ENCODE results near the gene PRDM7.
"Not testable (repeated sequence)": the region's sequence is repeated elsewhere in the genome, so short reads cannot be mapped to it uniquely, and the experiment has no call there.

PRDM7 gene

DNA sequence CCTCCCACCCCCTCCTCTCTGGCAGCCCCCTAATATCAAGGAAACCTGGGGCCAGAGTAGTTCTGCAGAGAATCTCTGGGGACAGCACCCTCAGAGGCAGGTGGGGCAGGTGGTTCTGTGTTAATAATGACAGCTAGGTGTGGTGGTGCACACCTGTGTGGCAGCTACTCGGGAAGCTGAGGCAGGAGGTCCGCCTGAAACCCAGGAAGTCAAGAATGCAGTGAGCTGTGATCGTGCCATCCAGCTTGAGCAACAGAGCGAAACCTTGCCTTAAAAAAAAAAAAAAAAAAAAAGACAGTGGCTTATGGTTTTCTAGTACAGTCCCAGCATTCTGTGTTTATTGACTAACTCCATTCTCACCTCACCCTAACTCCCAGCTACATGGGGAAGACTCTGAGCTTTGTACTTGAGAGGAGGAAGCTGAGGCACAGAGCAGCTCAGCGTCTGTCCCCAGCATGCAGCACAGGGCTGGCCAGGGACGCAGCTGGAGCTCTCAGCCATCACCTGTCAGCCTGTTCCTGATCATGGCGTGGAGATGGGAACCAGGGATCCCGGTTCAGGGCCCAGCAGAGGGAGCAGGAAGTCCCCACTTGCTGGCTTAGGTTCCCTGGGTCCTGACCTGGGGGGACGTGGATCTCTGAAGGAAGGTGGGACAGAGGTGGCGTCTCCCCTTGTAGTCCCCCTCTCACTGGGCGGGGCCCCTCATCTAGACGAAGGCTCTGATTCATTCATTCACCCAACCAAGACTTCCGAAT, 64.0 kb downstream of the PRDM7 start:
- no peak for DNase-seq (ENCODE audit: low spot score)

DNA sequence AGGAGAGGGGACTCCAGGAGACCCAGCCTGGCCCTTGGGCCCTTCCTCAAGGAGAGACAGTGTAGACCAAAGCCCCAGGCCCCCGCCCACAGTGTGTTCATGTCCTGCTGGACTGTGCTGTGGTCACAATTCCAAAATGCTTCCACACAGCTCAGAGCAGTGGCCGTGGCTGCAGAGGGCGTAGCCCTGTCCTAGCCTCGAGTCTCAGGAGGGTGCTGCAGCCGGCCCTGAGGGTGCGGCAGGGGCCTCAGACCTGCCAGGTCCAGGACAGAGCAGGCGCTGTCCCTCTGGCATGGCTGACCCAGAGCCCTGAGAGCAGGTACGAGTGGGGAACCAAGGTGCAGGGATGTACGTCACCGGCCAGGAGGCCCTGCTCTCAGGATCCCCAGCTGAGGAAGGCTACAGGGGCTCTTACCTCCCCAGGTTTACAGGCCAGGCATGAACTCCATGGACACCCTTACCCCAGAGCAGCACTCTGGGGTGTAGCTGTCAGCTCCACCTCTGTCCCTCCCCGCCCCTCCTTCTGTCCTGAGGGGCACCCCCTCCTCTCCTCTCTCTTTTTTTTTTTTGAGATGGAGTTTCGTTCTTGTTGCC, 65.1 kb downstream of the PRDM7 start:
- DNase-seq (ENCODE audit: low spot score) = no peak

DNA sequence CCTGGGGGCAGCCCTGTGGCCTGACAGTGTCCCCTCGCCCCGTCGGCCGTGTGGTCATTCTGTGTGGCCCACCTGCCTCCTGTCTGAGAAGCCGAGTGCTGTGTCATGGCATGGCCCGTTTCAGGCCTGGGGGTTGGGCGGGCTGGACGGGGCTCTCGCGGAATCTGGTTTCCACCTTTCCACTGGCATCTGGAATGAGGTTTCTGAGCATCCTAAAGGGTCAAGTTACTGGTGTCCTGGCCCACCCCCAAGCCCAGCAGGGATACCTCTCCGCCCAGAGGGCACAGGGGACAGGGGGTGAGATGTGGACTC, 65.7 kb downstream of the PRDM7 start:
- DNase-seq (ENCODE audit: low spot score) = no peak

DNA sequence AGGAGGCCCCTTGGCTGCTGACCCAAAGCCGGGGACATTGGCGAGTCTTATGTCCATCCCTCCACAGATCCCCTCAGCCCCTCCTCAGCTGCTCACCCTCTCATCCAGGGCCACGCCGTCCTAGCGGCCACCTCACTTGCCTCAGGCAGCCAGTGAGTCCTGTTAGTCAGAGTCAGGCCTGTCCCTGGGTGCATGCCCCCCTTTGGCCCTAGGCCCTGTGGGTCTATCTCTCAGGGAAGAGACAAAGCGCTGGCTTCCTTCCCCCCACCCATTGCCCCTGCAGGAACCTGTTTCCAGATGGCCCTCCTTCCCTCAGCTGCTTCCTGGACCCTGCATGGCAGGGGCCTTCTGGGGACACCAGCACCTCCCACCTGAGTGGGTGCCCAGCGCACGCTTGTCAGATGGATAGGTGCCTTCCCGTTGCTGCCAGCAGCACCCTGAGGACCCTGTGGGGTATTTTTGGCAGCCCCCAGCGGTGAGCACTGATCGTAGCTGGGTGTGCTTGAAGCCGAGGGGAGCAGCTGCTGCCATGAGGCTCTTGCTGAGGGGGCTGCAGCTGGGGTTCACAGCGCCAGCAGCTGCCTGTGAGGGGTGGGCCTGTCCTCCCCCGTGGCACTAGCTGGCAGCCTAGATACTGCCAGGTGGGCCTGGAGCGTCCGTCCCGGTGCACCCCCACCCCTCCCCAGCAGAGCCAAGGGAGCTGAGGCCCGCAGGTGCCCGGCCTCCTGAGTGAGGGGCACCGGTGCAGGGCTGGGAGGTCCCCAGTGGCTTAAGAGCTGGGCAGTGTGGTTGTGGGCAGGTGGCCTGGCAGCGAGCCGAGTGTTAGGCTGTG, 66.2 kb downstream of the PRDM7 start:
- no peak for DNase-seq (ENCODE audit: low spot score)

DNA sequence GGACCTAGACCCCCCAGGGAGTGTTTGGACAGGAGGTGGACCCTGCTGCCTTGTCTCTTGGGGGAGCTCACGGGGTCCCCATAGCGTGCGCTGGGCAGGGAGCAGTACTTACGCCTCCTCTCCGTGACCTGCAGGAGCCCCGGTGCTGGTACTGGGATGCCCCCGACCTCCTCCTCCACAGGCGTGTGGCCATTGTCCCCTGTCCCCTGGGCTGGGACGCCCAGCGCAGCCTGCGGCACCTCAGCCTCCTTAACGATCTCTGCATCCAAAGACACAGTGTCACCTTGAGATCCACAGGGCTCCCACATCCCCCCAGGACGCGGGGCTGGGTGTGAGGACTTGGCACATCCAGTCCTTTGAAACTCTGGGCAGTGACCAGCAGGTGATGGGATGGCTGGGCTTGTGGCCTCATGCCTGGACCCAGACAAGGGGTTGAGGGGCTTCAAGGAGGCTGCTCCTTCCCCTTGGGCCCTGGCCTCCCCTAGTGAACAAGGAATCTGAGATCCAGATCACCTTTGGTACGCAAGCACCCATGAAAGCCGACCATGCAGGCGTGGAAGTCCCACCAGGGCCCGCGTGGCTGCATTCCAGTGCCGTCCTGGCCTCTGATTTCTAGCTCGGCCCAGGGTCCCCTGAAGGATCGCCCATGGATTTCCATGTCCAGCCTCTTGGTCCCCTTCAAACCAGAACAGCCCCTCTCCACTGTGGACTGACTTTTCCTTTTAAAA, 67.8 kb downstream of the PRDM7 start:
- DNase-seq (ENCODE audit: low spot score) = no peak

DNA sequence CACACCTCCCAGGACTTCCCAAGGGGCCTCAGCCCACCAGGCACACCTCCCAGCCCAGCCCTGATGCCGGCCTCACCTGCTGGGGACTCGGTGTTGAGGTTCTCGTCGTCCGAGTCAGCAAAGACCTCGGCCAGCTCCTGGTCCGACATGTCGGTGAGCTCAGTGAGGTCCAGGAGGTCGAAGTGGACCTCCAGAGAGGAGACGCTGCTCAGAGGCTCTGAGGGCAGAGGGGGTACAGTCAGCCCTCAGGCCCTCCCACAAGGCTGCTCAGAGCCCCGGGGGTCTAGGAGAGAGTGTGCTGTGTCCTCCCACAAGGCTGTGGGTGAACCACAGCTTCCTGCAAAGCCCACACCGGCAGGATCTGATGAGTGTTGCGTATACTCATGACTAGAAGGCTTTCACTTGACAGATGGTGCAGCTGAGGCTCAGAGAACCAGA, 68.4 kb downstream of the PRDM7 start:
- no peak for DNase-seq (ENCODE audit: low spot score)

DNA sequence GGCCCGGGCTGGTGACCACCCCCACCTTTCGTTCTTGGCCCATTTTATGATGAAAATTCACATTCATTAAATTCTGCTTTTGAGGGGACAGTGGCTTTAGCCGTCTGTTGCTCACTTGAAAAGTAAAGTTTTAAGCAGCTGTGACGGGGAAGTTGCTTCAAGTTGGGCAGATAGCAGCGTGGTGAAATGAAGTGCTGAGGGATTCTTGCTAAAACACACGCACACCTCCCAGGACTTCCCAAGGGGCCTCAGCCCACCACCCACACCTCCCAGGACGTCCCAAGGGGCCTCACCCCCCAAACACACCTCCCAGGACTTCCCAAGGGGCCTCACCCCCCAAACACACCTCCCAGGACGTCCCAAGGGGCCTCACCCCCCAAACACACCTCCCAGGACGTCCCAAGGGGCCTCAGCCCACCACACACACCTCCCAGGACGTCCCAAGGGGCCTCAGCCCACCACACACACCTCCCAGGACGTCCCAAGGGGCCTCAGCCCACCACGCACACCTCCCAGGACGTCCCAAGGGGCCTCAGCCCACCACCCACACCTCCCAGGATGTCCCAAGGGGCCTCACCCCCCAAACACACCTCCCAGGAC, 69.4 kb downstream of the PRDM7 start:
- not testable (repeated sequence) for DNase-seq (ENCODE audit: low spot score)

DNA sequence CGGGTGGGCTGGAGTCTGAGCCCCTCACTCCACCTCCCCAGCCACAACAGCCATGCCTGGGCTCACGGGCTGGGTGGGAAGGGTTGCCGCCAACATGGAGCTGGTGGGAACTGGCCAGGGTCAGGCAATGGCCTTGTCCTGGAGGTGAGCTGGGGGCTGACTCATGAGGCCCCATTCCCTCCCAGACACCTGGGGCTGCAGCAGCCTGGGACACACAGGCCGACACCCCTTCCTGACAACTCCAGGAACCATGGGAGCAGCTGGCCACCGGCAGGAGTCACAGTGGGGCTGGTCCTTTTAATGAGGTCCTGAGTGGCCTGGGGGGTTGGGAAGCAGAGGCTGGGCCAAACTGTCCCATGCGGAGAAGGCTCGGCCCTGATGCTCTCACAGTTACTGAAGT, 70.1 kb downstream of the PRDM7 start:
- DNase-seq (ENCODE audit: low spot score) = no peak
